ENCODE results near the gene DUSP9. TPM values are rescaled to one million over a fixed set of nuclear protein-coding genes. Genes with fewer than 3 reads are reported as not detected.

The DUSP9 gene
- polyA plus RNA-seq, 1 donor from 2014 or later, result 0.94 TPM

- no peak overlapping the region for H3K27ac ChIP-seq (ENCODE audit: low read length)
- no peaks in the 10 kb centered on the region for H4K20me1 ChIP-seq (ENCODE audit: insufficient read depth)
- H3K4me3 ChIP-seq (ENCODE audit: low read length), result no peak overlapping the region
- H3K9me3 ChIP-seq (ENCODE audit: low read length), result no peaks in the 10 kb centered on the region
- H3K9ac ChIP-seq (ENCODE audit: low read length), result no peak overlapping the region
- H3K4me2 ChIP-seq (ENCODE audit: low read length), result no peak overlapping the region
- H3K79me2 ChIP-seq (replicated peaks; ENCODE audit: insufficient read depth, low read length), result no peaks in the 10 kb centered on the region
- H2AFZ ChIP-seq (ENCODE audit: low read depth, low read length), result no peak overlapping the region
- H3F3A ChIP-seq (ENCODE audit: insufficient read depth, low read length, poor library complexity, severe bottlenecking), result no peaks in the 10 kb centered on the region
- no peaks in the 10 kb centered on the region for H3K9me2 ChIP-seq (ENCODE audit: insufficient read depth, low read length)
- H3K36me3 ChIP-seq (ENCODE audit: insufficient read depth, low read length), result no peaks in the 10 kb centered on the region
- TF ChIP-seq EP300 (conservative IDR thresholded peaks at IDR 0.05; ENCODE audit: poor library complexity, severe bottlenecking) (no peak), MXI1 (conservative IDR thresholded peaks at IDR 0.05; ENCODE audit: poor library complexity, severe bottlenecking) (no peak), RAD21 (conservative IDR thresholded peaks at IDR 0.05) (no peak), POLR2AphosphoS5 (IDR thresholded peaks at IDR 0.05) (no peak), EZH2 (IDR thresholded peaks at IDR 0.05; ENCODE audit: borderline replicate concordance, insufficient read depth, low read length, poor library complexity, severe bottlenecking) (no peak), CTCF (IDR thresholded peaks at IDR 0.05; ENCODE audit: poor library complexity, severe bottlenecking) (no peak), SMC3 (conservative IDR thresholded peaks at IDR 0.05; ENCODE audit: poor library complexity) (no peak), TAF1 (IDR thresholded peaks at IDR 0.05; ENCODE audit: low read depth) (no peak)
- TF ChIP-seq, protein P1, sequence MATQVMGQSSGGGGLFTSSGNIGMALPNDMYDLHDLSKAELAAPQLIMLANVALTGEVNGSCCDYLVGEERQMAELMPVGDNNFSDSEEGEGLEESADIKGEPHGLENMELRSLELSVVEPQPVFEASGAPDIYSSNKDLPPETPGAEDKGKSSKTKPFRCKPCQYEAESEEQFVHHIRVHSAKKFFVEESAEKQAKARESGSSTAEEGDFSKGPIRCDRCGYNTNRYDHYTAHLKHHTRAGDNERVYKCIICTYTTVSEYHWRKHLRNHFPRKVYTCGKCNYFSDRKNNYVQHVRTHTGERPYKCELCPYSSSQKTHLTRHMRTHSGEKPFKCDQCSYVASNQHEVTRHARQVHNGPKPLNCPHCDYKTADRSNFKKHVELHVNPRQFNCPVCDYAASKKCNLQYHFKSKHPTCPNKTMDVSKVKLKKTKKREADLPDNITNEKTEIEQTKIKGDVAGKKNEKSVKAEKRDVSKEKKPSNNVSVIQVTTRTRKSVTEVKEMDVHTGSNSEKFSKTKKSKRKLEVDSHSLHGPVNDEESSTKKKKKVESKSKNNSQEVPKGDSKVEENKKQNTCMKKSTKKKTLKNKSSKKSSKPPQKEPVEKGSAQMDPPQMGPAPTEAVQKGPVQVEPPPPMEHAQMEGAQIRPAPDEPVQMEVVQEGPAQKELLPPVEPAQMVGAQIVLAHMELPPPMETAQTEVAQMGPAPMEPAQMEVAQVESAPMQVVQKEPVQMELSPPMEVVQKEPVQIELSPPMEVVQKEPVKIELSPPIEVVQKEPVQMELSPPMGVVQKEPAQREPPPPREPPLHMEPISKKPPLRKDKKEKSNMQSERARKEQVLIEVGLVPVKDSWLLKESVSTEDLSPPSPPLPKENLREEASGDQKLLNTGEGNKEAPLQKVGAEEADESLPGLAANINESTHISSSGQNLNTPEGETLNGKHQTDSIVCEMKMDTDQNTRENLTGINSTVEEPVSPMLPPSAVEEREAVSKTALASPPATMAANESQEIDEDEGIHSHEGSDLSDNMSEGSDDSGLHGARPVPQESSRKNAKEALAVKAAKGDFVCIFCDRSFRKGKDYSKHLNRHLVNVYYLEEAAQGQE (IDR thresholded peaks at IDR 0.05; ENCODE audit: borderline replicate concordance), result no peak
- H3K27me3 ChIP-seq (ENCODE audit: insufficient read depth, low read depth, low read length), result no peaks in the 10 kb centered on the region
Observed at GRCh38 chrX:153606503-153606902, 40.5 kb upstream of the DUSP9 start.

GRCh38 chrX:153608376-153608775 is 38.6 kb upstream of the DUSP9 start:
- Histone ChIP-seq H3K79me2 (replicated peaks; ENCODE audit: insufficient read depth, low read length) (no peaks in the 10 kb centered on the region), H3K36me3 (ENCODE audit: insufficient read depth, low read length) (no peaks in the 10 kb centered on the region), H3K4me2 (ENCODE audit: low read length) (no peak overlapping the region), H3K27ac (ENCODE audit: low read length) (no peak overlapping the region), H3F3A (ENCODE audit: insufficient read depth, low read length, poor library complexity, severe bottlenecking) (no peaks in the 10 kb centered on the region), H4K20me1 (ENCODE audit: insufficient read depth) (no peaks in the 10 kb centered on the region), H3K9me2 (ENCODE audit: insufficient read depth, low read length) (no peaks in the 10 kb centered on the region), H3K9ac (ENCODE audit: low read length) (no peak overlapping the region), H3K4me3 (ENCODE audit: low read length) (no peak overlapping the region), H3K9me3 (ENCODE audit: low read length) (no peaks in the 10 kb centered on the region), H3K27me3 (ENCODE audit: insufficient read depth, low read depth, low read length) (no peaks in the 10 kb centered on the region), H2AFZ (ENCODE audit: low read depth, low read length) (no peak overlapping the region)
- TF ChIP-seq CTCF (IDR thresholded peaks at IDR 0.05; ENCODE audit: poor library complexity, severe bottlenecking), result no peak
- TF ChIP-seq MXI1 (conservative IDR thresholded peaks at IDR 0.05; ENCODE audit: poor library complexity, severe bottlenecking), result no peak
- TF ChIP-seq TAF1 (IDR thresholded peaks at IDR 0.05; ENCODE audit: low read depth), result no peak
- no peak for TF ChIP-seq POLR2AphosphoS5 (IDR thresholded peaks at IDR 0.05)
- no peak for TF ChIP-seq RAD21 (conservative IDR thresholded peaks at IDR 0.05)
- no peak for TF ChIP-seq EP300 (conservative IDR thresholded peaks at IDR 0.05; ENCODE audit: poor library complexity, severe bottlenecking)
- no peak for TF ChIP-seq EZH2 (IDR thresholded peaks at IDR 0.05; ENCODE audit: borderline replicate concordance, insufficient read depth, low read length, poor library complexity, severe bottlenecking)
- TF ChIP-seq SMC3 (conservative IDR thresholded peaks at IDR 0.05; ENCODE audit: poor library complexity), result no peak
- TF ChIP-seq, protein P1 (IDR thresholded peaks at IDR 0.05; ENCODE audit: borderline replicate concordance), result no peak

Data from neural cell (in vitro differentiated cells).